ENCODE measurements around the gene TRIM60. TPM values are rescaled to one million over a fixed set of nuclear protein-coding genes. Genes with fewer than 3 reads are reported as not detected.
"Not testable (repeated sequence)": the region's sequence is repeated elsewhere in the genome, so short reads cannot be mapped to it uniquely, and the experiment has no call there.

Gene TRIM60
- total and polyA plus RNA-seq, 12 donors, result not detected

DNA sequence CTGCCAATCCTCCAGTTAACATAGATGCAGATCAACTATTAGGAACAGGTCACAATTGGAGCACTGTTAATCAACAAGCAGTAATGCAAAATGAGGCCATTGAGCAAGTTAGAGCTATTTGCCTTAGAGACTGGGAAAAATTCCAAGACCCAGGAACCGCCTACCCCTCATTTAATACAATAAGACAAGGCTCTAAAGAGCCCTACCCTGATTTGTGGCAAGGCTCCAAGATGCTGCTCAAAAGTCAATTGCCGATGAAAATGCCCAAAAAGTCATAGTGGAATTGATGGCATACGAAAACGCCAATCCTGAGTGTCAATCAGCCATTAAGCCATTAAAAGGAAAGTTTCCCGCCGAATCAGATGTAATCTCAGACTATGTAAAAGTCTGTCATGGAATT is 33.9 kb upstream of the TRIM60 start:
- no peak for ATAC-seq
- no peak overlapping the region for H3K27ac ChIP-seq
- no peak for TF ChIP-seq CTCF (IDR thresholded peaks at IDR 0.05)
- no peak overlapping the region for H3K4me3 ChIP-seq
- no peaks in the 10 kb centered on the region for H3K9me3 ChIP-seq
- 78 to 80% methylated on average over 6 of the region's 6 CpGs for WGBS, 2 donors
- DNase-seq, result no peak
- intact Hi-C loops (cut with DNase I), result no loop called here
- no peaks in the 10 kb centered on the region for H3K4me1 ChIP-seq
- H3K27me3 ChIP-seq, result peaks cover 0 to 9% (median 0%) of the 10 kb centered on the region in 7 donors
- H3K36me3 ChIP-seq, result no peaks in the 10 kb centered on the region

DNA sequence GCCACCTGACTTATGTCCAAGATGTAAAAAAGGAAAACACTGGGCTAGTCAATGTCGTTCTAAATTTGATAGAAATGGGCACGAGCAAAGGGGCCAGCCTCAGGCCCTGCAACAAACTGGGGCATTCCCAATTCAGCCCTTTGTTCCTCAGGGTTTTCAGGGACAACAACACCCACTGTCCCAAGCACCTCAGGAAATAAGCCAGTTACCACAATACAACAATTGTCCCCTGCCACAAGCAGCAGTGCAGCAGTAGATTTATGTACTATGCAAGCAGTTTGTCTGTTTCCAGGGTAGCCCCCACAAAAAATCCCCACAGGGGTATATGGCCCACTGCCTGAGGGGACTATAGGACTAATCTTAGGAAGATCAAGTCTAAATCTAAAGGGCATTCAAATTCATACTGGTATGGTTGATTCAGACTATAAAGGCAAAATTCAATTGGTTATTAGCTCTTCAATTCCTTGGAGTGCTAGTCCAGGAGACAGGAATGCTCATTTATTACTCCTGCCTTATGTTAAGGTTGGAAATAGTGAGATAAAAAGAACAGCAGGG is 33.2 kb upstream of the TRIM60 start:
- H3K4me3 ChIP-seq; H3K27ac ChIP-seq; DNase-seq; H3K27me3 ChIP-seq; intact Hi-C loops (cut with DNase I); H3K4me1 ChIP-seq; H3K9me3 ChIP-seq; ATAC-seq; H3K36me3 ChIP-seq: not testable (repeated sequence)
- 67 to 73% methylated on average over 2 of the region's 2 CpGs for WGBS, 2 donors

DNA sequence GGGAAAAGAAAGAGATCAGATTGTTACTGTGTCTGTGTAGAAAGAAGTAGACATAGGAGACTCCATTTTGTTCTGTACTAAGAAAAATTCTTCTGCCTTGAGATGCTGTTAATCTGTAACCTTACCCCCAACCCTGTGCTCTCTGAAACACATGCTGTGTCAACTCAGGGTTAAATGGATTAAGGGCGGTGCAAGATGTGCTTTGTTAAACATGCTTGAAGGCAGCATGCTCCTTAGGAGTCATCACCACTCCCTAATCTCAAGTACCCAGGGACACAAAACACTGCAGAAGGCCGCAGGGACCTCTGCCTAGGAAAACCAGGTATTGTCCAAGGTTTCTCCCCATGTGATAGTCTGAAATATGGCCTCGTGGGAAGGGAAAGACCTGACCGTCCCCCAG is 29.8 kb upstream of the TRIM60 start:
- H3K36me3 ChIP-seq; H3K9me3 ChIP-seq; H3K4me3 ChIP-seq; intact Hi-C loops (cut with DNase I); H3K27me3 ChIP-seq; H3K27ac ChIP-seq; H3K4me1 ChIP-seq; ATAC-seq; DNase-seq: not testable (repeated sequence)
- 50 to 51% methylated on average over 4 of the region's 4 CpGs for WGBS, 2 donors

DNA sequence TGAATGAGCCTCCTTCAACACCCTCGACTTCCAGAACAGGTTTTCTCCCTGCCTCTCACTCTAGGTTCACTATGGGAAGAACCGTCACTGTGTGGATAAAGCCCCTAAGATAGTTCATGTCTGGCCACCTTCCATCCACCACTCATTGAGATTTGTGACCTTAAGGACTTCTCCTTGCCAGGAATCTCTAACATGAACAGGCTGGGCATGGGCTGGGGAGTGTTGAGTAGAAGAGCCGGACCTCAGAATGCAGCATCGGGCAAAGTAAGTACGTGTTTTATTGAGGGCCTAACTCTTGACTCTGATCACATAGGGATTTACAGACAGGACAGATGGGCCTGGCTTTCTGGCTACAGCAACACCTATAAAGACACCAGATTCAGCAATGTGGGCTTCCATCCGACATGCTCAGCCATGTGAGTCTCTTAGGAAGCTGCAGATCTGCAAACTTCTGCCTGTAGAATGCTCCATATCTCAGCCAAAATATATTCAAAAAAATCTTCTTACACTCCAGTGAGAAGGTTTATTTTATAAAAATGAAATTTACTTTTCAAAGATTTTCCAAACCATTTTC is 26.4 kb upstream of the TRIM60 start:
- H3K9me3 ChIP-seq, result no peaks in the 10 kb centered on the region
- intact Hi-C loops (cut with DNase I), result no loop called here
- DNase-seq, result no peak
- no peak for TF ChIP-seq CTCF (IDR thresholded peaks at IDR 0.05)
- peaks cover 0 to 6% (median 0%) of the 10 kb centered on the region in 7 donors for H3K27me3 ChIP-seq
- ATAC-seq, result no peak
- no peak overlapping the region for H3K27ac ChIP-seq
- WGBS, 2 donors, result 81 to 84% methylated on average over 6 of the region's 6 CpGs
- no peaks in the 10 kb centered on the region for H3K4me1 ChIP-seq
- no peak overlapping the region for H3K4me3 ChIP-seq
- no peaks in the 10 kb centered on the region for H3K36me3 ChIP-seq

GRCh38 chr4:165006456-165006855 is 25.3 kb upstream of the TRIM60 start:
- H3K27me3 ChIP-seq, result peaks cover 0 to 12% (median 0%) of the 10 kb centered on the region in 7 donors
- no peak overlapping the region for H3K4me3 ChIP-seq
- H3K4me1 ChIP-seq, result no peaks in the 10 kb centered on the region
- intact Hi-C loops (cut with DNase I), result no loop called here
- H3K36me3 ChIP-seq, result no peaks in the 10 kb centered on the region
- DNase-seq (no peak), ATAC-seq (no peak)
- TF ChIP-seq CTCF (IDR thresholded peaks at IDR 0.05), result no peak
- no peak overlapping the region for H3K27ac ChIP-seq
- H3K9me3 ChIP-seq, result no peaks in the 10 kb centered on the region
- WGBS, 2 donors, result 90% methylated on average over 9 of the region's 9 CpGs

All from heart right ventricle (tissue), 16 donors.